Spleen (tissue), 11 donors: ENCODE measurements around the gene SNX8. TPM values are rescaled to one million over a fixed set of nuclear protein-coding genes. Genes with fewer than 3 reads are reported as not detected.

Experiments
- DNase-seq: peaks from one replicate; pipeline ENCODE4 v3.0.0-alpha.2; 2020
- H3K27ac ChIP-seq, 8 donors: fragments of 200-600 bp; sonication (generic) in 7 of 8; 1 replicate in 4 of 8; 2 replicates in 4 of 8; pipeline versions ENCODE4 v1.5.0 to v1.8.0; 2016 to 2021; ENCODE audit warnings: inconsistent platforms in 4 of 8, mild to moderate bottlenecking in 4 of 8, moderate library complexity in 1 of 8
- H3K27me3 ChIP-seq, 7 donors: fragments of 200-600 bp; sonication (generic) in 6 of 7; replicated peaks in 1 of 7; 1 replicate in 4 of 7; 2 replicates in 3 of 7; pipeline versions ENCODE4 v1.5.0 to v1.8.0; 2016 to 2021; ENCODE audit warnings: inconsistent platforms in 3 of 7, mild to moderate bottlenecking in 1 of 7
- H3K36me3 ChIP-seq, 6 donors: fragments of 200-600 bp; sonication (generic) in 5 of 6; 1 replicate in 4 of 6; 2 replicates in 2 of 6; pipeline versions ENCODE4 v1.5.0 to v1.8.0; 2016 to 2021; ENCODE audit warnings: inconsistent platforms in 2 of 6
- H3K4me1 ChIP-seq, 6 donors: fragments of 200-600 bp; sonication (generic) in 5 of 6; 1 replicate in 3 of 6; 2 replicates in 3 of 6; pipeline versions ENCODE4 v1.5.0 to v1.8.0; 2016 to 2021; ENCODE audit warnings: inconsistent platforms in 3 of 6
- H3K4me3 ChIP-seq, 8 donors: fragments of 200-600 bp; sonication (generic) in 7 of 8; 1 replicate in 4 of 8; 2 replicates in 4 of 8; pipeline versions ENCODE4 v1.5.0 to v1.8.0; 2016 to 2021; ENCODE audit warnings: inconsistent platforms in 4 of 8, mild to moderate bottlenecking in 4 of 8, moderate library complexity in 2 of 8
- H3K9me3 ChIP-seq, 8 donors: fragments of 200-600 bp; sonication (generic) in 7 of 8; 1 replicate in 4 of 8; 2 replicates in 4 of 8; pipeline versions ENCODE4 v1.5.0 to v1.8.0; 2016 to 2021; ENCODE audit warnings: inconsistent platforms in 4 of 8
- CTCF ChIP-seq, 11 experiments: fragments of 200-600 bp in 7 of 11; fragments of 450-650 bp in 4 of 11; sonication (generic) in 4 of 11; IDR thresholded peaks in 8 of 11; conservative IDR thresholded peaks in 3 of 11; 1 replicate in 7 of 11; 2 replicates in 4 of 11; pipeline versions ENCODE4 v1.4.0 to v1.8.0; 2016 to 2021; ENCODE audit warnings: antibody characterized with exemption in 11 of 11, inconsistent platforms in 4 of 11, mild to moderate bottlenecking in 1 of 11
- POLR2A ChIP-seq, 3 donors: fragments of 450-650 bp; IDR thresholded peaks; one replicate each; pipeline ENCODE4 v1.5.1; 2017; ENCODE audit warnings: antibody characterized with exemption in 3 of 3, mild to moderate bottlenecking in 1 of 3
- POLR2AphosphoS5 ChIP-seq, 3 donors: sonication (generic); formaldehyde crosslinking; IDR thresholded peaks; one replicate each; pipeline ENCODE4 v1.5.1; 2017; ENCODE audit warnings: antibody characterized with exemption in 3 of 3
- WGBS, 5 donors: extraction: QIAGEN DNeasy Blood & Tissue Kit in 3 of 5; methylation state at CpG; one replicate each; pipeline versions ENCODE4 v1.1.5 to v1.1.7; 2013 to 2018; 5-methylcytosine and 5-hydroxymethylcytosine counted together
- intact Hi-C: fragments of 100-400 bp; cut with DNase I; formaldehyde crosslinking; loops from one replicate; pipeline ENCODE4 v1.15.0; 2023; ENCODE audit warnings: low total_unique reads
- polyA plus RNA-seq, 3 donors: library from polyadenylated mRNA; stranded (reverse); fragments of 200-250 nt; gene quantifications; one replicate each; pipeline ENCODE4 v1.2.1, GENCODE V29; 2013
- total RNA-seq, 7 donors: library from RNA; depleted of rRNA in 3 of 7; stranded (reverse); fragments of >200 nt in 3 of 7; fragmentation: NEBNext Ultra II Directional in 4 of 7; extraction: Animal tissue kit (Norgen Biotek cat#: 25700) in 4 of 7; gene quantifications; one replicate each; pipeline versions ENCODE4 v1.1.0 to v1.2.1, GENCODE V29; 2016 to 2021
- donor health status: healthy with polysubstance abuse.
- donor health status: DM: no; HTN: no; CAD: no; lungs with moderate emphysema.
- donor health status: DM: no; HTN: no; CAD: no.
- donor health status: Bipolar disorder and iron deficiency.
- donor health status: healthy.
- donor health status: DM: no; HTN: no; CAD: no.
- donor health status: DM: yes; HTN: yes; CAD: no.

Gene SNX8
- total and polyA plus RNA-seq, 10 donors: 48.8 to 196 (median 86.8) TPM

DNA sequence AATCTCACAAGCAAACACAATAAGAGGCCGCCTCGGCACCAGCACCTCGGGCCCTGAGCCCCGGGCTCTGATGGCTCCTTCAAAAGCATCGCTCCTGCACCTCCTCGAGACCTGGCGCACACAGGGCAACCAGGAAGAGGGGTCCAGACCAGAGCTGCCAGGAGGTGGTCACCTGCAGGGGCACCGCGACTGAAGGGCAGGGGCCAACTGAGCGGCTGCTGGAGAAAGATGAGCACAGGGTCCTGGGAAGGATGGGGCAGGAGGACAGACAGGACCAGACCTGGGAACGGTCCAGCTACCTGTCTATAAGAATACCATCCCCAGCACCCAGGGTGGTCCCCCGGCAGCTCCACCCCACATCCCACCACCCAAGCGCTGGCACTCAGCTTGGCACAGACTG, 102.3 kb downstream of the SNX8 start:
- Histone ChIP-seq H3K27ac (no peak overlapping the region), H3K9me3 (no peaks in the 10 kb centered on the region), H3K27me3 (no peaks in the 10 kb centered on the region), H3K4me1 (peaks cover 0 to 10% (median 0%) of the 10 kb centered on the region in 6 donors), H3K36me3 (peaks cover 0 to 96% (median 76%) of the 10 kb centered on the region in 6 donors), H3K4me3 (no peak overlapping the region)
- TF ChIP-seq POLR2A (IDR thresholded peaks at IDR 0.05) (no peak), CTCF (IDR thresholded peaks at IDR 0.05 in 8 of 11, conservative IDR thresholded peaks at IDR 0.05 in 3 of 11) (no peak), POLR2AphosphoS5 (IDR thresholded peaks at IDR 0.05) (no peak)
- peak; percentile 69 for DNase-seq
- WGBS, 5 donors: 91 to 98% (median 97%) methylated on average over 9 to 13 of the region's 13 CpGs
- intact Hi-C loops: no loop called here

DNA sequence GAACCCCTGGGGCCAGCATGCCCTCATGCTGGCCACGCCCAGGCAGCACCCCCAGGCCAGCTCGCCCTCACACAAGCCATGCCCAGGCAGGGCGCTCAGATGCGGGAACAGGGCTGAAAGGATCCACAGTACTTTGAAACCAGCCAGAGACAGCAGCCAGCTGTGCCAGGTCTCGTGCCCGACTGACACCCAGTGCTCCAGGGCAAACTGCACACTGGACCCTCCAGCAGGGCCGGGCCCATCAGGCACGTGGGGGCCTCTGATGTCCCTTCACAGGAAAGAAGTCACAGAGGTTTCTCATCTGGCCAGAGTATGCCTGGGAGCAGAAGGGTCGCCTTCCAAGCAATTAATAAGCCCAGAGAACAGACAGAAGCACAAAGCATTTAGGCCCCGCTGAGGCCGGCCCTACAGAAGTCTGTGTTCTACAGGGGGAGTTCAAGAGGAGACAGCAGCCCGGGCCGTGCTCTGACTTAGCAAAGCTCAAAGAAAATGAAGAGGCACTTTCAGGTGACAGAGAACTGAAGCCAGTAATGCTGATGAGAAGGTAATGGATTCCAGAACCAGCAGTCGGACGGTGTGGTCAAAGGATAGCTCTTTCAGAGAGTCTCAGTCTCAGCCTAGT, 102.9 kb downstream of the SNX8 start:
- Histone ChIP-seq H3K27me3 (no peaks in the 10 kb centered on the region), H3K9me3 (no peaks in the 10 kb centered on the region), H3K4me1 (peaks cover 0 to 10% (median 0%) of the 10 kb centered on the region in 6 donors), H3K27ac (no peak overlapping the region), H3K4me3 (no peak overlapping the region), H3K36me3 (peaks cover 0 to 95% (median 72%) of the 10 kb centered on the region in 6 donors)
- intact Hi-C loops: no loop called here
- DNase-seq: peak; percentile 51
- WGBS, 5 donors: 84 to 95% (median 93%) methylated on average over 9 to 15 of the region's 15 CpGs
- TF ChIP-seq POLR2AphosphoS5 (IDR thresholded peaks at IDR 0.05): no peak
- TF ChIP-seq CTCF (IDR thresholded peaks at IDR 0.05 in 8 of 11, conservative IDR thresholded peaks at IDR 0.05 in 3 of 11): no peak
- no peak for TF ChIP-seq POLR2A (IDR thresholded peaks at IDR 0.05)

DNA sequence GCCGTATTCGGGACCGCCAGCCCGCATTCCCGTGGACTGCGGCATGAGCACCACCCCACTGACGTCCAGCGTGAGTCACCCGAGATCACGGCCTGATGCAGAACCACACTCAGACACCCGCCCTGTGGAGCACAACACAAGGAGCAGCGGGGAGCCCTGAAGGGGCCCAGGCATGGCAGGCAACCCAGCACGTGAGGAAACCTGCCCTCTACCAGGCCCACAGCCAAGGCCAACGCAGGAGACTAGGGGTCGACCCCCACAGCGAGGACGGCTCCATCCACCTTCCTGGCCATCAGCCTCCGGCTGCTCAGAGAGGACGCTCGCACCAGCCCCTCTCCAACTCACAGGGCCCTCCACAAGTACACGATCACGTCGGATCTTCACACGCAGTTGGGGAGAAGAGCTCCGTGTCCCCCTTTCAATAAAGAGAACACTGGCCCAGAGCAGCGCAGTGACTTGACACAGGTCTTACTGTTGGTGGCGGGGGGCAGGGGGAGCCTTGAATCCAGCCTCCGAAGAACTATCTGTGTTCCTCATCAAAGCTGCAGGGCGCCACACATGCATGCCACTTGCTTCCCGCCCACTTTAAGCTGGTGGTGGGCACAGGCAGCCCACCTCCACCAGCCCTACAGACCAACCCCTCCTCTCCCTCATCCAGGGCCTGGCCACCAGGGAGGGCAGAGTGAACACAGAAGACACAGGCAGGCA, 103.5 kb downstream of the SNX8 start:
- WGBS, 5 donors: 94 to 98% (median 95%) methylated on average over 22 to 30 of the region's 30 CpGs
- Histone ChIP-seq H3K27ac (no peak overlapping the region), H3K4me3 (no peak overlapping the region), H3K27me3 (no peaks in the 10 kb centered on the region), H3K9me3 (no peaks in the 10 kb centered on the region), H3K36me3 (peaks cover 0 to 92% (median 65%) of the 10 kb centered on the region in 6 donors), H3K4me1 (peaks cover 0 to 10% (median 0%) of the 10 kb centered on the region in 6 donors)
- peak; percentile 69 for DNase-seq
- intact Hi-C loops: no loop called here
- no peak for TF ChIP-seq POLR2AphosphoS5 (IDR thresholded peaks at IDR 0.05)
- no peak for TF ChIP-seq POLR2A (IDR thresholded peaks at IDR 0.05)
- TF ChIP-seq CTCF (IDR thresholded peaks at IDR 0.05 in 8 of 11, conservative IDR thresholded peaks at IDR 0.05 in 3 of 11): no peak

- WGBS, 5 donors: 78 to 89% (median 82%) methylated on average over 8 of the region's 8 CpGs
- Histone ChIP-seq H3K36me3 (peaks cover 0 to 91% (median 59%) of the 10 kb centered on the region in 6 donors), H3K9me3 (no peaks in the 10 kb centered on the region), H3K27ac (no peak overlapping the region), H3K4me3 (no peak overlapping the region), H3K27me3 (no peaks in the 10 kb centered on the region), H3K4me1 (peaks cover 0 to 10% (median 0%) of the 10 kb centered on the region in 6 donors)
- TF ChIP-seq POLR2A (IDR thresholded peaks at IDR 0.05) (no peak), CTCF (IDR thresholded peaks at IDR 0.05 in 8 of 11, conservative IDR thresholded peaks at IDR 0.05 in 3 of 11) (no peak), POLR2AphosphoS5 (IDR thresholded peaks at IDR 0.05) (no peak)
- DNase-seq: no peak
- intact Hi-C loops: loop anchor here (10.0 kb wide), 1 partner anchor 635 kb away; the partner anchor contains the start of gene PSMG3
These were observed 104.3 kb downstream of the SNX8 start for GRCh38 chr7:2209961-2210323.
